Measurements from ENCODE around the gene SMARCD1.
"Not testable (repeated sequence)": the region's sequence is repeated elsewhere in the genome, so short reads cannot be mapped to it uniquely, and the experiment has no call there.

The SMARCD1 gene

GRCh38 chr12:50106907-50107306 is 21.8 kb downstream of the SMARCD1 start:
- no peak for DNase-seq

- DNase-seq = no peak
These were observed 22.5 kb downstream of the SMARCD1 start for GRCh38 chr12:50107416-50108268.

- DNase-seq = no peak
These were observed 24.2 kb downstream of the SMARCD1 start for GRCh38 chr12:50109319-50109718.

- DNase-seq = no peak
These were observed 25.1 kb downstream of the SMARCD1 start for GRCh38 chr12:50110127-50110761.

- no peak for DNase-seq
These were observed 25.7 kb downstream of the SMARCD1 start for GRCh38 chr12:50110762-50111351.

- no peak for DNase-seq
These were observed 26.2 kb downstream of the SMARCD1 start for GRCh38 chr12:50111395-50111692.

- DNase-seq = peak; percentile 99
These were observed 26.7 kb downstream of the SMARCD1 start, which contains the start of gene COX14 for GRCh38 chr12:50111693-50112455. TSS of gene COX14 (plus strand) at chr12:50112236. CDS start at chr12:50120044, 7,808 bp downstream.

- DNase-seq = no peak
These were observed 27.5 kb downstream of the SMARCD1 start for GRCh38 chr12:50112456-50113218.

- no peak for DNase-seq
These were observed 32.0 kb downstream of the SMARCD1 start for GRCh38 chr12:50117057-50117622.

- DNase-seq = no peak
These were observed 34.2 kb downstream of the SMARCD1 start for GRCh38 chr12:50119387-50119786.

GRCh38 chr12:50120521-50120920 is 35.4 kb downstream of the SMARCD1 start:
- DNase-seq = no peak

- DNase-seq = no peak
These were observed 35.8 kb downstream of the SMARCD1 start for GRCh38 chr12:50120953-50121352.

GRCh38 chr12:50121641-50122040 is 36.5 kb downstream of the SMARCD1 start:
- DNase-seq = no peak

GRCh38 chr12:50123203-50123602 is 38.1 kb downstream of the SMARCD1 start:
- DNase-seq = no peak

- no peak for DNase-seq
These were observed 42.4 kb downstream of the SMARCD1 start for GRCh38 chr12:50127546-50127945.

GRCh38 chr12:50129290-50129689 is 44.1 kb downstream of the SMARCD1 start:
- DNase-seq = no peak

- no peak for DNase-seq
These were observed 47.5 kb downstream of the SMARCD1 start for GRCh38 chr12:50132505-50133135.

- DNase-seq = no peak
These were observed 57.9 kb downstream of the SMARCD1 start for GRCh38 chr12:50142993-50143392.

- no peak for DNase-seq
These were observed 60.3 kb downstream of the SMARCD1 start for GRCh38 chr12:50145439-50145838.

GRCh38 chr12:50147281-50147680 is 62.1 kb downstream of the SMARCD1 start:
- no peak for DNase-seq

GRCh38 chr12:50148011-50148410 is 62.9 kb downstream of the SMARCD1 start:
- not testable (repeated sequence) for DNase-seq

GRCh38 chr12:50149311-50149710 is 64.2 kb downstream of the SMARCD1 start:
- no peak for DNase-seq

All from NCI-H2081 treated with DMSO at 0.1 percent for 48 hours (cell line).